K562 (cell line): Measurements from ENCODE around the gene CIAO2B. TPM values are rescaled to one million over a fixed set of nuclear protein-coding genes. Genes with fewer than 3 reads are reported as not detected.
A peak's percentile ranks its signal among the peaks of the same experiment; 100 is the strongest.

Experiments
- DMBX1 ChIP-seq: fragments of 250-450 bp; sonication (Bioruptor Pico); IDR thresholded peaks from 2 replicates; pipeline ENCODE4 v1.8.0; 2022; ENCODE audit warnings: inconsistent platforms, mild to moderate bottlenecking, moderate library complexity, borderline replicate concordance
- E2F3 ChIP-seq: fragments of 250-450 bp; sonication (Bioruptor Pico); IDR thresholded peaks from 2 replicates; pipeline ENCODE4 v1.4.0; 2020; ENCODE audit warnings: mild to moderate bottlenecking
- HMG20A ChIP-seq: fragments of 450-650 bp; formaldehyde crosslinking; conservative IDR thresholded peaks from 2 replicates; pipeline ENCODE4 v1.4.0; 2020; ENCODE audit warnings: mild to moderate bottlenecking, mixed read lengths
- IRF2 ChIP-seq: sonication (generic); formaldehyde crosslinking; IDR thresholded peaks from 2 replicates; pipeline ENCODE4 v1.8.1; 2022; ENCODE audit warnings: mild to moderate bottlenecking, missing genetic modification reagents
- KAT7 ChIP-seq: sonication (generic); formaldehyde crosslinking; IDR thresholded peaks from 2 replicates; pipeline ENCODE4 v1.8.0; 2022; ENCODE audit warnings: missing genetic modification reagents, mild to moderate bottlenecking, borderline replicate concordance
- POLR2G ChIP-seq: fragments of 200-400 bp; formaldehyde crosslinking; IDR thresholded peaks from 2 replicates; pipeline ENCODE4 v1.6.1; 2017; ENCODE audit warnings: low read depth, mild to moderate bottlenecking, antibody characterized with exemption, low read length, moderate library complexity
- RCOR1 ChIP-seq, 2 experiments: IDR thresholded peaks; 2 replicates each; pipeline ENCODE4 v1.6.1; 2012; ENCODE audit warnings: low read depth in 2 of 2, low read length in 2 of 2, borderline replicate concordance in 1 of 2, improper control_type of control experiment in 1 of 2
- SLC30A9 ChIP-seq: fragments of 250-450 bp; sonication (Bioruptor Pico); IDR thresholded peaks from 2 replicates; pipeline ENCODE4 v1.8.0; 2022; ENCODE audit warnings: mild to moderate bottlenecking, moderate library complexity
- SPI1 ChIP-seq: IDR thresholded peaks from 2 replicates; pipeline ENCODE4 v1.6.1; 2011; ENCODE audit warnings: low read depth, low read length, control low read depth, borderline replicate concordance
- SRSF3 ChIP-seq: fragments of 200-400 bp; formaldehyde crosslinking; IDR thresholded peaks from 2 replicates; pipeline ENCODE4 v1.6.1; 2016; ENCODE audit warnings: mild to moderate bottlenecking, low read length, moderate library complexity; ENCODE audit not compliant: insufficient read depth
- polyA plus RNA-seq, 8 experiments: library from polyadenylated mRNA; depleted of rRNA in 4 of 8; stranded (reverse) in 5 of 8; unstranded in 3 of 8; fragments of >200 nt; fragmentation: Nextera tagmentation in 2 of 8; fragmentation: Illumina TruSeq in 1 of 8; extraction: Ambion mirVana in 2 of 8; extraction: Trizol in 1 of 8; gene quantifications; 2 replicates each; pipeline versions ENCODE4 v1.2.1 to v1.2.3, GENCODE V29; 2011 to 2014; ENCODE audit warnings: inconsistent platforms in 1 of 8, missing spikeins in 1 of 8
- total RNA-seq, 7 experiments: library from RNA; depleted of rRNA in 6 of 7; stranded (reverse); fragments of >200 nt in 6 of 7; fragmentation: Illumina TruSeq in 2 of 7; extraction: Trizol in 2 of 7; gene quantifications; 2 replicates each; pipeline versions ENCODE4 v1.2.1 to v1.2.3, GENCODE V29; 2011 to 2021; ENCODE audit warnings: low replicate concordance in 1 of 7
- TF ChIP-seq, protein P1 (sequence below): fragments of 250-450 bp; sonication (Bioruptor Pico); IDR thresholded peaks from 2 replicates; pipeline ENCODE4 v1.5.0; 2020; ENCODE audit warnings: mild to moderate bottlenecking, borderline replicate concordance
- TF ChIP-seq, protein P2 (sequence below): fragments of 450-650 bp; formaldehyde crosslinking; IDR thresholded peaks from 2 replicates; pipeline ENCODE4 v1.4.0; 2022; ENCODE audit warnings: missing genetic modification characterization
- TF ChIP-seq, protein P3 (sequence below): fragments of 250-450 bp; sonication (Bioruptor Pico); IDR thresholded peaks from 2 replicates; pipeline ENCODE4 v1.9.0; 2021; ENCODE audit warnings: mild to moderate bottlenecking, inconsistent platforms

The CIAO2B gene
- total and polyA plus RNA-seq, 9 of the 15 experiments (the other 6 are each of a cell fraction or from before 2014, with no cell fraction given) = 86.8 to 182 (median 113) TPM

DNA sequence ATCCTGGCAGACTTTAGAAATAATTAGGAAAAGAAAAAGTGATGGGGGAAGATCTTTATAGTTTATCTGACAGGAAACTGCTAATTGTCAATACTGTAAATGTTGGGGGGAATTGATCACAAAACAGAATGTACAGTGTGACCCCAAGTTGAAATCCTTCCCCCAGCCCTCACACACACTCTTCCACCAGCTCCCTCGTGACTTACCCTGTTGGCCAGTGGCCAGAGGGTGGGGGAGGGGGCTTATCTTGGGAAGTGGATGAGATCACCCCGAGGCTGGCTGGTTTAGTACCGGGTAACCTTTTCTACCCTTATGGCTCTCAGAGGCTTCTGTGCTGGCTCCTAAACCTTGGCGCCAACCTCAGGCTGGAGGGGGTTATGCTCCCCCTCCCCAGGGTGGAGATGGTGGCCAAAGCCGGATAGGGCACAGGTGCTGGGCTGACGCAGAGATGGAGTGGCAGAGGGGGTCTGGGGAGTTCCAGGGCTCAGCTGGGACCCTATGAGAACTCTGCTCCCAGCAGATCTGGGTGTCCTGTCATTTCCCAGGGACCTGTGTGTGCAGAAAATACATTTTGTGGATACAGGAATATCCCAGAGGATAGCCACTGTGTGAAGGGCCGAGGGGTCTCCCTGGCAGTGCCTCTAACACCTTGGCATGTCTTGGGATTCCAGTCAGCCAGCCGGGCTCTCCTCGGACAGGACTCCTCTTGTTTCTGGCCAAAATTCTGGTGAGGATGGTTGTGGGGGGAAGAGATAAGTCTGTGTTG lies 34.1 kb downstream of the CIAO2B start (continued):
- peak in 1 of 2 experiments; percentile 84; a peak in 2 of 4 replicates for TF ChIP-seq RCOR1 (IDR thresholded peaks at IDR 0.05; ENCODE audit: borderline replicate concordance in 1 of 2, low read depth in 2 of 2, low read length in 2 of 2)
- 0 out of 2 replicates have a peak, but pooled peaks have one; percentile 9 for TF ChIP-seq DMBX1
- TF ChIP-seq, protein P1, sequence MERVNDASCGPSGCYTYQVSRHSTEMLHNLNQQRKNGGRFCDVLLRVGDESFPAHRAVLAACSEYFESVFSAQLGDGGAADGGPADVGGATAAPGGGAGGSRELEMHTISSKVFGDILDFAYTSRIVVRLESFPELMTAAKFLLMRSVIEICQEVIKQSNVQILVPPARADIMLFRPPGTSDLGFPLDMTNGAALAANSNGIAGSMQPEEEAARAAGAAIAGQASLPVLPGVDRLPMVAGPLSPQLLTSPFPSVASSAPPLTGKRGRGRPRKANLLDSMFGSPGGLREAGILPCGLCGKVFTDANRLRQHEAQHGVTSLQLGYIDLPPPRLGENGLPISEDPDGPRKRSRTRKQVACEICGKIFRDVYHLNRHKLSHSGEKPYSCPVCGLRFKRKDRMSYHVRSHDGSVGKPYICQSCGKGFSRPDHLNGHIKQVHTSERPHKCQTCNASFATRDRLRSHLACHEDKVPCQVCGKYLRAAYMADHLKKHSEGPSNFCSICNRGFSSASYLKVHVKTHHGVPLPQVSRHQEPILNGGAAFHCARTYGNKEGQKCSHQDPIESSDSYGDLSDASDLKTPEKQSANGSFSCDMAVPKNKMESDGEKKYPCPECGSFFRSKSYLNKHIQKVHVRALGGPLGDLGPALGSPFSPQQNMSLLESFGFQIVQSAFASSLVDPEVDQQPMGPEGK (CRISPR knock-in tag) = no peak
- TF ChIP-seq SRSF3 = no peak
- TF ChIP-seq IRF2 (CRISPR knock-in tag) = no peak
- TF ChIP-seq SPI1 = no peak
- TF ChIP-seq, protein P2, sequence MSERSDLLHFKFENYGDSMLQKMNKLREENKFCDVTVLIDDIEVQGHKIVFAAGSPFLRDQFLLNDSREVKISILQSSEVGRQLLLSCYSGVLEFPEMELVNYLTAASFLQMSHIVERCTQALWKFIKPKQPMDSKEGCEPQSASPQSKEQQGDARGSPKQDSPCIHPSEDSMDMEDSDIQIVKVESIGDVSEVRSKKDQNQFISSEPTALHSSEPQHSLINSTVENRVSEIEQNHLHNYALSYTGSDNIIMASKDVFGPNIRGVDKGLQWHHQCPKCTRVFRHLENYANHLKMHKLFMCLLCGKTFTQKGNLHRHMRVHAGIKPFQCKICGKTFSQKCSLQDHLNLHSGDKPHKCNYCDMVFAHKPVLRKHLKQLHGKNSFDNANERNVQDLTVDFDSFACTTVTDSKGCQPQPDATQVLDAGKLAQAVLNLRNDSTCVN (CRISPR knock-in tag) = no peak
- TF ChIP-seq SLC30A9 (CRISPR knock-in tag) = no peak
- TF ChIP-seq KAT7 (CRISPR knock-in tag) = peak; percentile 97; the same call in 1 of the 2 replicates
- TF ChIP-seq E2F3 (CRISPR knock-in tag) = no peak
- peak; percentile 73 for TF ChIP-seq POLR2G
- TF ChIP-seq, protein P3, sequence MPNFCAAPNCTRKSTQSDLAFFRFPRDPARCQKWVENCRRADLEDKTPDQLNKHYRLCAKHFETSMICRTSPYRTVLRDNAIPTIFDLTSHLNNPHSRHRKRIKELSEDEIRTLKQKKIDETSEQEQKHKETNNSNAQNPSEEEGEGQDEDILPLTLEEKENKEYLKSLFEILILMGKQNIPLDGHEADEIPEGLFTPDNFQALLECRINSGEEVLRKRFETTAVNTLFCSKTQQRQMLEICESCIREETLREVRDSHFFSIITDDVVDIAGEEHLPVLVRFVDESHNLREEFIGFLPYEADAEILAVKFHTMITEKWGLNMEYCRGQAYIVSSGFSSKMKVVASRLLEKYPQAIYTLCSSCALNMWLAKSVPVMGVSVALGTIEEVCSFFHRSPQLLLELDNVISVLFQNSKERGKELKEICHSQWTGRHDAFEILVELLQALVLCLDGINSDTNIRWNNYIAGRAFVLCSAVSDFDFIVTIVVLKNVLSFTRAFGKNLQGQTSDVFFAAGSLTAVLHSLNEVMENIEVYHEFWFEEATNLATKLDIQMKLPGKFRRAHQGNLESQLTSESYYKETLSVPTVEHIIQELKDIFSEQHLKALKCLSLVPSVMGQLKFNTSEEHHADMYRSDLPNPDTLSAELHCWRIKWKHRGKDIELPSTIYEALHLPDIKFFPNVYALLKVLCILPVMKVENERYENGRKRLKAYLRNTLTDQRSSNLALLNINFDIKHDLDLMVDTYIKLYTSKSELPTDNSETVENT = no peak
- TF ChIP-seq HMG20A = no peak
